Peyer's patch (tissue), 4 donors: Measurements from ENCODE around the gene DENND2A. TPM values are rescaled to one million over a fixed set of nuclear protein-coding genes. Genes with fewer than 3 reads are reported as not detected.
"Not testable (repeated sequence)": the region's sequence is repeated elsewhere in the genome, so short reads cannot be mapped to it uniquely, and the experiment has no call there.

Experiments used
- DNase-seq, 3 donors: peaks; one replicate each; pipeline ENCODE4 v3.0.0-alpha.2; 2017 to 2019
- H3K27ac ChIP-seq, 4 donors: fragments of 200-600 bp; sonication (generic); one replicate each; pipeline ENCODE4 v1.5.1; 2016 to 2019
- H3K27me3 ChIP-seq, 2 donors: fragments of 200-600 bp; sonication (generic); one replicate each; pipeline ENCODE4 v1.5.1; 2019
- H3K36me3 ChIP-seq, 3 donors: fragments of 200-600 bp; sonication (generic); one replicate each; pipeline ENCODE4 v1.5.1; 2016 to 2019
- H3K4me1 ChIP-seq, 4 donors: fragments of 200-600 bp; sonication (generic); one replicate each; pipeline ENCODE4 v1.5.1; 2016 to 2019
- H3K4me3 ChIP-seq, 4 donors: fragments of 200-600 bp; sonication (generic); 1 replicate in 3 of 4; 2 replicates in 1 of 4; pipeline ENCODE4 v1.5.1; 2016 to 2019; ENCODE audit warnings: mild to moderate bottlenecking in 1 of 4
- H3K9me3 ChIP-seq, 4 donors: fragments of 200-600 bp; sonication (generic); one replicate each; pipeline ENCODE4 v1.5.1; 2016 to 2019; ENCODE audit warnings: mild to moderate bottlenecking in 1 of 4
- CTCF ChIP-seq, 6 experiments: fragments of 450-650 bp in 4 of 6; fragments of 200-600 bp in 2 of 6; sonication (generic) in 1 of 6; IDR thresholded peaks; one replicate each; pipeline ENCODE4 v1.5.1; 2017 to 2019; ENCODE audit warnings: antibody characterized with exemption in 6 of 6, mild to moderate bottlenecking in 3 of 6, moderate library complexity in 1 of 6
- POLR2A ChIP-seq, 2 donors: fragments of 450-650 bp; IDR thresholded peaks; one replicate each; pipeline ENCODE4 v1.5.1; 2017; ENCODE audit warnings: antibody characterized with exemption in 2 of 2, mild to moderate bottlenecking in 2 of 2, moderate library complexity in 2 of 2
- total RNA-seq, 4 donors: library from RNA; depleted of rRNA; stranded (reverse); fragments of >200 nt; gene quantifications; one replicate each; pipeline ENCODE4 v1.1.0, GENCODE V29; 2016

DENND2A gene
- total RNA-seq, 4 donors from 2014 or later, result 1.6 to 44.6 (median 8.3) TPM

- H3K27ac ChIP-seq, result peak overlapping the region in 2 of 4 donors; percentile 10 to 62
- no peak for DNase-seq
- TF ChIP-seq POLR2A (IDR thresholded peaks at IDR 0.05) (no peak), CTCF (IDR thresholded peaks at IDR 0.05) (no peak)
- no peaks in the 10 kb centered on the region for H3K9me3 ChIP-seq
- no peaks in the 10 kb centered on the region for H3K27me3 ChIP-seq
- no peaks in the 10 kb centered on the region for H3K36me3 ChIP-seq
- H3K4me3 ChIP-seq, result no peak overlapping the region
- H3K4me1 ChIP-seq, result peaks cover 0 to 8% (median 0%) of the 10 kb centered on the region in 4 donors
These were observed 16.0 kb downstream of the DENND2A start for GRCh38 chr7:140624392-140625191.

- Histone ChIP-seq H3K4me3 (no peak overlapping the region), H3K27me3 (no peaks in the 10 kb centered on the region), H3K4me1 (peaks cover 0 to 8% (median 0%) of the 10 kb centered on the region in 4 donors), H3K9me3 (no peaks in the 10 kb centered on the region), H3K36me3 (no peaks in the 10 kb centered on the region), H3K27ac (peak overlapping the region in 2 of 4 donors; percentile 10 to 62)
- TF ChIP-seq CTCF (IDR thresholded peaks at IDR 0.05), result no peak
- TF ChIP-seq POLR2A (IDR thresholded peaks at IDR 0.05), result no peak
- DNase-seq, result no peak
These were observed 16.6 kb downstream of the DENND2A start for GRCh38 chr7:140623980-140624379.

- Histone ChIP-seq H3K36me3 (no peaks in the 10 kb centered on the region), H3K9me3 (no peaks in the 10 kb centered on the region), H3K27me3 (no peaks in the 10 kb centered on the region), H3K4me3 (no peak overlapping the region), H3K27ac (no peak overlapping the region), H3K4me1 (no peaks in the 10 kb centered on the region)
- no peak for DNase-seq
- no peak for TF ChIP-seq POLR2A (IDR thresholded peaks at IDR 0.05)
These were observed 19.1 kb downstream of the DENND2A start for GRCh38 chr7:140621401-140622021.

GRCh38 chr7:140619915-140620510 is 20.6 kb downstream of the DENND2A start:
- H3K27me3 ChIP-seq, H3K36me3 ChIP-seq: not testable (repeated sequence)

GRCh38 chr7:140619176-140619575 is 21.4 kb downstream of the DENND2A start:
- TF ChIP-seq POLR2A (IDR thresholded peaks at IDR 0.05), result no peak
- TF ChIP-seq CTCF (IDR thresholded peaks at IDR 0.05), result no peak
- no peak for DNase-seq
- H3K4me3 ChIP-seq, result no peak overlapping the region

More at GRCh38 chr7:140619915-140620510, 20.6 kb downstream of the DENND2A start:
- DNase-seq, H3K27ac ChIP-seq, H3K4me3 ChIP-seq, H3K9me3 ChIP-seq, H3K4me1 ChIP-seq: not testable (repeated sequence)

GRCh38 chr7:140618306-140618705 is 22.3 kb downstream of the DENND2A start:
- Histone ChIP-seq H3K27ac (no peak overlapping the region), H3K27me3 (no peaks in the 10 kb centered on the region), H3K36me3 (no peaks in the 10 kb centered on the region), H3K4me3 (no peak overlapping the region), H3K4me1 (no peaks in the 10 kb centered on the region), H3K9me3 (no peaks in the 10 kb centered on the region)
- TF ChIP-seq CTCF (IDR thresholded peaks at IDR 0.05) (no peak), POLR2A (IDR thresholded peaks at IDR 0.05) (no peak)
- DNase-seq, result no peak

More at GRCh38 chr7:140619176-140619575, 21.4 kb downstream of the DENND2A start:
- no peaks in the 10 kb centered on the region for H3K9me3 ChIP-seq
- no peaks in the 10 kb centered on the region for H3K4me1 ChIP-seq
- H3K27ac ChIP-seq, result no peak overlapping the region
- no peaks in the 10 kb centered on the region for H3K27me3 ChIP-seq
- no peaks in the 10 kb centered on the region for H3K36me3 ChIP-seq
